Measurements from ENCODE around the gene APP.

Gene APP

DNA sequence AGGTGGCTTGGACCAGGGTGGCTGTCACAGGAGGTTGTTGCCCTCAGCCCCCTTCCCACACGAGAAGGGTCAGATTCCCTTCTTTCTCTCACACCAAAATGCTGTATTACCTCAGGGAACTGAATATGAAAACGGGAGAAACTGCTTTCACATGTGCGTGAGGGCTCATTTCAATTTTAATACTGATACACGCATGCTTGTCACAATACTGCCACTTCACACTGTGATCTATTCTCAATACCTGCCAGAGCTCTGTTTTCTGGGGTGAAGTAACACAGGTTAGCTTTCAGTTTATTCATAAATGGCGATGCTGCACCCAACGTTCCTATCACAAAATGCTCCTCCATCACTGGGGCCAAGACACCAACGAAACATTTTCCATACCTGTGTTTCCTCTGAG is 181.8 kb downstream of the APP start:
- no peak for DNase-seq (ENCODE audit: low read depth, low spot score)
- CTCF ChIA-PET, result no interaction called here
- TF ChIP-seq, protein P1, sequence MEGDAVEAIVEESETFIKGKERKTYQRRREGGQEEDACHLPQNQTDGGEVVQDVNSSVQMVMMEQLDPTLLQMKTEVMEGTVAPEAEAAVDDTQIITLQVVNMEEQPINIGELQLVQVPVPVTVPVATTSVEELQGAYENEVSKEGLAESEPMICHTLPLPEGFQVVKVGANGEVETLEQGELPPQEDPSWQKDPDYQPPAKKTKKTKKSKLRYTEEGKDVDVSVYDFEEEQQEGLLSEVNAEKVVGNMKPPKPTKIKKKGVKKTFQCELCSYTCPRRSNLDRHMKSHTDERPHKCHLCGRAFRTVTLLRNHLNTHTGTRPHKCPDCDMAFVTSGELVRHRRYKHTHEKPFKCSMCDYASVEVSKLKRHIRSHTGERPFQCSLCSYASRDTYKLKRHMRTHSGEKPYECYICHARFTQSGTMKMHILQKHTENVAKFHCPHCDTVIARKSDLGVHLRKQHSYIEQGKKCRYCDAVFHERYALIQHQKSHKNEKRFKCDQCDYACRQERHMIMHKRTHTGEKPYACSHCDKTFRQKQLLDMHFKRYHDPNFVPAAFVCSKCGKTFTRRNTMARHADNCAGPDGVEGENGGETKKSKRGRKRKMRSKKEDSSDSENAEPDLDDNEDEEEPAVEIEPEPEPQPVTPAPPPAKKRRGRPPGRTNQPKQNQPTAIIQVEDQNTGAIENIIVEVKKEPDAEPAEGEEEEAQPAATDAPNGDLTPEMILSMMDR (IDR thresholded peaks at IDR 0.05; ENCODE audit: insufficient read depth, low read length, missing control alignments), result no peak
- POLR2A ChIA-PET, result no interaction called here
- H3K4me3 ChIP-seq (ENCODE audit: low read depth, low read length), result no peak overlapping the region

DNA sequence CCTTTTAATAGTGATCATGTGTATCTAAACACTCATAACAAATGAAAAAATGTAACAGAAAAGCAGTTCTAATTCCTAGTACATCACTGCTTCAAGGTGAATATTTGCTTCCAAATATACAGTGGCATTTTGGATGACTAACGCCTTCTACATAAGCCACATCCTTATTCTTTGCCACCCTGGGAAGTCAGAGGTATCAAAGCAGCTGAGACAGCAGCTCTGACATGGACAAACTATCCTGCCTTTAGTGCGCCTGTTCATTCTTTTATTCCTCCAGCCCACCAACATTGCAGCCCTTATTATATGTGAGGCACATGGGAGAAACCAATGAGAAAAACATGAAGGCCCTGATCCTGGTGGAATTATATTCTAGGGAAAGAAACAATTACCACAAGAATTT is 183.0 kb downstream of the APP start:
- ChIA-PET POLR2A (no interaction called here), CTCF (interaction anchor here (1.4 kb wide), 1 partner anchor 730 kb away, joined by 3 read pairs; no protein-coding TSS in a partner anchor)
- TF ChIP-seq, protein P1 (IDR thresholded peaks at IDR 0.05; ENCODE audit: insufficient read depth, low read length, missing control alignments), result no peak
- DNase-seq (ENCODE audit: low read depth, low spot score), result no peak
- no peak overlapping the region for H3K4me3 ChIP-seq (ENCODE audit: low read depth, low read length)

- DNase-seq (ENCODE audit: low read depth, low spot score), result no peak
- H3K4me3 ChIP-seq (ENCODE audit: low read depth, low read length), result no peak overlapping the region
- ChIA-PET CTCF (interaction anchor here (1.4 kb wide), 1 partner anchor 730 kb away, joined by 3 read pairs; no protein-coding TSS in a partner anchor), POLR2A (no interaction called here)
- TF ChIP-seq, protein P1 (IDR thresholded peaks at IDR 0.05; ENCODE audit: insufficient read depth, low read length, missing control alignments), result no peak
Observed at GRCh38 chr21:25986928-25987327, 183.6 kb downstream of the APP start.

DNA sequence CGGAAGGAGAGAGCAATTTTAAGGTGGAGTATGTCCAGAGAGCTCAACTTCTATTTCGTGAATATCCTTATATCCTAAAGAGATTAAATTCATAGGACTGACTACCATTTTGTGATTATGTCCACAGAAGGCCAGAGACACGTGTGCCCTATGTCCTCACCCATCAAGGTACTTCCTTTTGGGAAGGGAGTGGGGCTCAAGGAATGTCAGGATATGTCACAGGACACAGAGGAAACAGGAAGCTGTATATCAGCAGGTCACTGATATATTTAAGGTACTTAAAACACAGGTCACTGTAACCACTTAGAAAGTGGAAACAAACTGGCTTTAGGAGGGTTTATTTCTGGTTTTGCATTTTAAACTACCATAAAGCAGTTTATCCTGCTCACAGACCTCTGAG is 184.6 kb downstream of the APP start:
- ChIA-PET CTCF (no interaction called here), POLR2A (no interaction called here)
- DNase-seq (ENCODE audit: low read depth, low spot score), result no peak
- H3K4me3 ChIP-seq (ENCODE audit: low read depth, low read length), result no peak overlapping the region
- TF ChIP-seq, protein P1 (IDR thresholded peaks at IDR 0.05; ENCODE audit: insufficient read depth, low read length, missing control alignments), result no peak

GRCh38 chr21:25984538-25984937 is 186.0 kb downstream of the APP start:
- TF ChIP-seq, protein P1 (IDR thresholded peaks at IDR 0.05; ENCODE audit: insufficient read depth, low read length, missing control alignments), result no peak
- no peak for DNase-seq (ENCODE audit: low read depth, low spot score)
- POLR2A ChIA-PET, result no interaction called here
- H3K4me3 ChIP-seq (ENCODE audit: low read depth, low read length), result no peak overlapping the region
- CTCF ChIA-PET, result interaction anchor here (1.1 kb wide), 1 partner anchor 89 kb away, joined by 3 read pairs; no protein-coding TSS in a partner anchor

GRCh38 chr21:25983745-25984144 is 186.8 kb downstream of the APP start:
- ChIA-PET POLR2A (interaction anchor here (0.6 kb wide), 1 partner anchor 10 kb away, joined by 4 read pairs; no protein-coding TSS in a partner anchor), CTCF (no interaction called here)
- TF ChIP-seq, protein P1 (IDR thresholded peaks at IDR 0.05; ENCODE audit: insufficient read depth, low read length, missing control alignments), result no peak
- no peak overlapping the region for H3K4me3 ChIP-seq (ENCODE audit: low read depth, low read length)
- no peak for DNase-seq (ENCODE audit: low read depth, low spot score)
